Measurements from ENCODE around the gene MCF2L. TPM values are rescaled to one million over a fixed set of nuclear protein-coding genes. Genes with fewer than 3 reads are reported as not detected.

MCF2L gene
- total and polyA plus RNA-seq, 5 donors: 18.0 to 47.5 (median 33.2) TPM

GRCh38 chr13:113114511-113115362, 145.7 kb downstream of the MCF2L start:
- ATAC-seq: no peak
- intact Hi-C loops (cut with DNase I): no loop called here
- Histone ChIP-seq H3K4me1 (ENCODE audit: control insufficient read depth, insufficient read depth, low read length) (no peaks in the 10 kb centered on the region), H3K27me3 (ENCODE audit: control insufficient read depth, insufficient read depth) (no peaks in the 10 kb centered on the region), H3K4me3 (ENCODE audit: low read length) (no peak overlapping the region), H3K27ac (ENCODE audit: low read length) (no peak overlapping the region), H3K9me3 (ENCODE audit: control insufficient read depth, low read length) (no peaks in the 10 kb centered on the region)
- 85% methylated on average over 17 of the region's 17 CpGs for WGBS
- peak in 1 of 3 donors; percentile 48 for DNase-seq

GRCh38 chr13:113115363-113116205, 146.6 kb downstream of the MCF2L start:
- no peak for ATAC-seq
- no peaks in the 10 kb centered on the region for H3K27me3 ChIP-seq (ENCODE audit: control insufficient read depth, insufficient read depth)
- no peak overlapping the region for H3K27ac ChIP-seq (ENCODE audit: low read length)
- H3K4me1 ChIP-seq (ENCODE audit: control insufficient read depth, insufficient read depth, low read length): no peaks in the 10 kb centered on the region
- intact Hi-C loops (cut with DNase I): no loop called here
- peak in 1 of 3 donors; percentile 48 for DNase-seq
- 77% methylated on average over 21 of the region's 21 CpGs for WGBS
- no peak overlapping the region for H3K4me3 ChIP-seq (ENCODE audit: low read length)
- H3K9me3 ChIP-seq (ENCODE audit: control insufficient read depth, low read length): no peaks in the 10 kb centered on the region

DNA sequence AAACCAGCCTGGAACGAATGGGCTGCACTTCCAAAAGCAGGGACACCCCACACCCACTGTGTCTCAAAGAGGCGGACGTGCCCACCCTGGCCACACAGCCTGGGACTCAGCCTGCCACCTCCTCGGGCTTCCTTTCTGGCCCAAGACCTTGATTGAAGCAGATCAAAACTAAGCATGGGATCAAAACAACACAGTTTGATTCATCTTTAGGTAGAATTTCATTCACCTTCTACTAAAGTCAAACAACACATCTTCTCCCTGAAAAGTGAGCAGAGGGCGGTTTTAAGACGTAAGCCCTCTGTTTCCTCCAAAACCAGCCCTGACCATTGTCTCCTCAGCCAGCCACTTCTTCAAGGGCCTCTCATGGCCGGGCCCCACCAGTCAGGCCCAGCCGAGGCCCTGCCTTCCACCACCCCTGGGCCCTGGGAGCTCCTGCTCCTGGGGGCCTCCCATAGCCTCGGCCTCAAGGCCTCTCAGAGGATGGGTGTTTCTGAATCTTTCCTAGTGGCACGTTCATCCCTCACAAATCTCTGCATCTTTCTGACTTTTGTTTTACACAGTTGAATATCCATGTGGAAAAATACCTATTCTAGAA, 147.3 kb downstream of the MCF2L start:
- 80% methylated on average over 10 of the region's 10 CpGs for WGBS
- Histone ChIP-seq H3K4me3 (ENCODE audit: low read length) (no peak overlapping the region), H3K27me3 (ENCODE audit: control insufficient read depth, insufficient read depth) (no peaks in the 10 kb centered on the region), H3K9me3 (ENCODE audit: control insufficient read depth, low read length) (no peaks in the 10 kb centered on the region), H3K27ac (ENCODE audit: low read length) (no peak overlapping the region), H3K4me1 (ENCODE audit: control insufficient read depth, insufficient read depth, low read length) (no peaks in the 10 kb centered on the region)
- ATAC-seq (no peak), DNase-seq (no peak)
- intact Hi-C loops (cut with DNase I): no loop called here

DNA sequence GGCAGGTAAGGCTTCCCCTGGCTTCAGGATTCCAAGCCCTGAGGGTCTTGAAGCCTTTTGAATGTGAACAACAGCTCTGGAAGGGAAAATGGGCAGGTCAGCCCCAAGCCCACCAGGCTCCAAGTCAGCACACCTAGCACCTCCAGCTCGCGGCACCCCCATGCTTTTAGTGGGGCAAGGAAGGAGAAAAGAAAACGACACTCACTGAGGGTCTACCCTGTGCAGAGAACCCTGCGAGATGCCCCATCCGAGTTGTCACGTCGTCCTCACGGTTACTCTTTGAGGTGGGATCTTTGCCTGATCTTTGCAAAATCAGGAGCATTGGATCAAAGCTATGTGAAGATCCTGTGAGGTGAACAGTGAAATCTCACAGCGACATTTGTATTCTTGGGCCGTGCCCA, 147.9 kb downstream of the MCF2L start:
- no peaks in the 10 kb centered on the region for H3K27me3 ChIP-seq (ENCODE audit: control insufficient read depth, insufficient read depth)
- WGBS: 92% methylated on average over 10 of the region's 10 CpGs
- ATAC-seq (no peak), DNase-seq (peak in 1 of 3 donors; percentile 29)
- H3K4me1 ChIP-seq (ENCODE audit: control insufficient read depth, insufficient read depth, low read length): no peaks in the 10 kb centered on the region
- H3K9me3 ChIP-seq (ENCODE audit: control insufficient read depth, low read length): no peaks in the 10 kb centered on the region
- no peak overlapping the region for H3K4me3 ChIP-seq (ENCODE audit: low read length)
- intact Hi-C loops (cut with DNase I): no loop called here
- no peak overlapping the region for H3K27ac ChIP-seq (ENCODE audit: low read length)

DNA sequence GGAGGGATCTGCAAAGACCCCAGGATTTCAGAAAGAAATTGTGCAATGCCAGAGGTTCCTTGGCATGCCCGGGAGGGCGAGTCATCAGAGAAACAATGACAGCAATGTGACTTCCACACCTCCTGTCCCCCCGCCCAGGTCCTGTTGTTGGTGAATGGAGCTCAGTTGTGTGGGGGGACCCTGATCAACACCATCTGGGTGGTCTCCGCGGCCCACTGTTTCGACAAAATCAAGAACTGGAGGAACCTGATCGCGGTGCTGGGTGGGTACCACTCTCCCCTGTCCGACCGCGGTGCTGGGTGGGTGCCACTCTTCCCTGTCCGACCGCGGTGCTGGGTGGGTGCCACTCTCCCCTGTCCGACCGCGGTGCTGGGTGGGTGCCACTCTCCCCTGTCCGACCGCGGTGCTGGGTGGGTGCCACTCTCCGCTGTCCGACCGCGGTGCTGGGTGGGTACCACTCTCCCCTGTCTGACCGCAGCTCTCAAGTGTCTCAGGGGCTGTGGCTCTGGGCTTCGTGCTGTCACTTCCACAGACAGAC, 148.4 kb downstream of the MCF2L start:
- H3K27me3 ChIP-seq (ENCODE audit: control insufficient read depth, insufficient read depth): no peaks in the 10 kb centered on the region
- ATAC-seq (no peak), DNase-seq (peak in 1 of 3 donors; percentile 36)
- no peak overlapping the region for H3K27ac ChIP-seq (ENCODE audit: low read length)
- no peaks in the 10 kb centered on the region for H3K9me3 ChIP-seq (ENCODE audit: control insufficient read depth, low read length)
- WGBS: 87% methylated on average over 26 of the region's 26 CpGs
- no peaks in the 10 kb centered on the region for H3K4me1 ChIP-seq (ENCODE audit: control insufficient read depth, insufficient read depth, low read length)
- intact Hi-C loops (cut with DNase I): no loop called here
- H3K4me3 ChIP-seq (ENCODE audit: low read length): no peak overlapping the region

- Histone ChIP-seq H3K27me3 (ENCODE audit: control insufficient read depth, insufficient read depth) (no peaks in the 10 kb centered on the region), H3K9me3 (ENCODE audit: control insufficient read depth, low read length) (no peaks in the 10 kb centered on the region), H3K27ac (ENCODE audit: low read length) (no peak overlapping the region), H3K4me1 (ENCODE audit: control insufficient read depth, insufficient read depth, low read length) (no peaks in the 10 kb centered on the region), H3K4me3 (ENCODE audit: low read length) (no peak overlapping the region)
- WGBS: 83% methylated on average over 9 of the region's 9 CpGs
- intact Hi-C loops (cut with DNase I): no loop called here
- ATAC-seq (no peak), DNase-seq (peak in 1 of 3 donors; percentile 48)
Measured at GRCh38 chr13:113117911-113118260, 148.9 kb downstream of the MCF2L start.

DNA sequence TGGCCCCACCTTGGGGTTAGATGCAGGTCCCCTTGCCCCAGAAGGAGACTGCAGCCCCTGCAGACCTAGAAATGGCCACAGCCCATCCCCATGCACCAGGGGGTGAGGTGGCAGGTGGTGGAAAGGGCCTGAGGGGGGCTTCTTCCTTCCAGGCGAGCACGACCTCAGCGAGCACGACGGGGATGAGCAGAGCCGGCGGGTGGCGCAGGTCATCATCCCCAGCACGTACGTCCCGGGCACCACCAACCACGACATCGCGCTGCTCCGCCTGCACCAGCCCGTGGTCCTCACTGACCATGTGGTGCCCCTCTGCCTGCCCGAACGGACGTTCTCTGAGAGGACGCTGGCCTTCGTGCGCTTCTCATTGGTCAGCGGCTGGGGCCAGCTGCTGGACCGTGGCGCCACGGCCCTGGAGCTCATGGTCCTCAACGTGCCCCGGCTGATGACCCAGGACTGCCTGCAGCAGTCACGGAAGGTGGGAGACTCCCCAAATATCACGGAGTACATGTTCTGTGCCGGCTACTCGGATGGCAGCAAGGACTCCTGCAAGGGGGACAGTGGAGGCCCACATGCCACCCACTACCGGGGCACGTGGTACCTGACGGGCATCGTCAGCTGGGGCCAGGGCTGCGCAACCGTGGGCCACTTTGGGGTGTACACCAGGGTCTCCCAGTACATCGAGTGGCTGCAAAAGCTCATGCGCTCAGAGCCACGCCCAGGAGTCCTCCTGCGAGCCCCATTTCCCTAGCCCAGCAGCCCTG, 149.4 kb downstream of the MCF2L start:
- intact Hi-C loops (cut with DNase I): no loop called here
- Histone ChIP-seq H3K27me3 (ENCODE audit: control insufficient read depth, insufficient read depth) (no peaks in the 10 kb centered on the region), H3K4me1 (ENCODE audit: control insufficient read depth, insufficient read depth, low read length) (no peaks in the 10 kb centered on the region), H3K27ac (ENCODE audit: low read length) (no peak overlapping the region), H3K4me3 (ENCODE audit: low read length) (no peak overlapping the region), H3K9me3 (ENCODE audit: control insufficient read depth, low read length) (no peaks in the 10 kb centered on the region)
- WGBS: 87% methylated on average over 42 of the region's 42 CpGs
- DNase-seq (peak in 1 of 3 donors; percentile 52), ATAC-seq (no peak)

GRCh38 chr13:113119166-113119821, 150.3 kb downstream of the MCF2L start:
- intact Hi-C loops (cut with DNase I): no loop called here
- WGBS: 84% methylated on average over 16 of the region's 16 CpGs
- H3K27ac ChIP-seq (ENCODE audit: low read length): no peak overlapping the region
- no peak for ATAC-seq
- no peaks in the 10 kb centered on the region for H3K9me3 ChIP-seq (ENCODE audit: control insufficient read depth, low read length)
- no peak for DNase-seq
- H3K4me3 ChIP-seq (ENCODE audit: low read length): no peak overlapping the region
- H3K4me1 ChIP-seq (ENCODE audit: control insufficient read depth, insufficient read depth, low read length): no peaks in the 10 kb centered on the region
- H3K27me3 ChIP-seq (ENCODE audit: control insufficient read depth, insufficient read depth): no peaks in the 10 kb centered on the region

DNA sequence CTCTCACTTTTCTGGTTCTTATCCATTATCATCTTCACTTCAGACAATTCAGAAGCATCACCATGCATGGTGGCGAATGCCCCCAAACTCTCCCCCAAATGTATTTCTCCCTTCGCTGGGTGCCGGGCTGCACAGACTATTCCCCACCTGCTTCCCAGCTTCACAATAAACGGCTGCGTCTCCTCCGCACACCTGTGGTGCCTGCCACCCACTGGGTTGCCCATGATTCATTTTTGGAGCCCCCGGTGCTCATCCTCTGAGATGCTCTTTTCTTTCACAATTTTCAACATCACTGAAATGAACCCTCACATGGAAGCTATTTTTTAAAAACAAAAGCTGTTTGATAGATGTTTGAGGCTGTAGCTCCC, 150.8 kb downstream of the MCF2L start:
- WGBS: 92% methylated on average over 7 of the region's 7 CpGs
- ATAC-seq (no peak), DNase-seq (no peak)
- H3K27me3 ChIP-seq (ENCODE audit: control insufficient read depth, insufficient read depth): no peaks in the 10 kb centered on the region
- H3K27ac ChIP-seq (ENCODE audit: low read length): no peak overlapping the region
- H3K9me3 ChIP-seq (ENCODE audit: control insufficient read depth, low read length): no peaks in the 10 kb centered on the region
- no peaks in the 10 kb centered on the region for H3K4me1 ChIP-seq (ENCODE audit: control insufficient read depth, insufficient read depth, low read length)
- intact Hi-C loops (cut with DNase I): no loop called here
- no peak overlapping the region for H3K4me3 ChIP-seq (ENCODE audit: low read length)

Data from right cardiac atrium (tissue), 5 donors.